ENCODE measurements around the gene NSMF. TPM values are rescaled to one million over a fixed set of nuclear protein-coding genes. Genes with fewer than 3 reads are reported as not detected.

The NSMF gene
- total and polyA plus RNA-seq, 2 experiments from 2014 or later = 20.3 to 103 TPM

GRCh38 chr9:137462986-137463930 is 4.1 kb upstream of the NSMF start:
- Histone ChIP-seq H3K36me3 (ENCODE audit: insufficient read depth) (no peaks in the 10 kb centered on the region), H3K27me3 (ENCODE audit: insufficient read depth) (no peaks in the 10 kb centered on the region), H3K27ac (ENCODE audit: low read depth) (no peak overlapping the region), H2AFZ (no peak overlapping the region), H3K9me2 (ENCODE audit: insufficient read depth) (no peaks in the 10 kb centered on the region), H3K4me1 (ENCODE audit: insufficient read depth) (no peaks in the 10 kb centered on the region), H3K4me2 (no peak overlapping the region), H3K79me2 (replicated peaks; ENCODE audit: insufficient read depth) (no peaks in the 10 kb centered on the region), H3F3A (replicated peaks; ENCODE audit: low read depth) (no peaks in the 10 kb centered on the region), H4K20me1 (replicated peaks; ENCODE audit: insufficient read depth) (no peaks in the 10 kb centered on the region), H3K4me3 (no peak overlapping the region)
- no peak for TF ChIP-seq POLR2AphosphoS5 (IDR thresholded peaks at IDR 0.05; ENCODE audit: low read depth)
- no peak for TF ChIP-seq STAT1 (IDR thresholded peaks at IDR 0.05; ENCODE audit: unreplicated experiment)
- no peak for TF ChIP-seq EZH2phosphoT487 (IDR thresholded peaks at IDR 0.05; ENCODE audit: unreplicated experiment)
- TF ChIP-seq ZNF331 (CRISPR knock-in tag; IDR thresholded peaks at IDR 0.05; ENCODE audit: low read depth) = no peak
- no peak for TF ChIP-seq CTCF (conservative IDR thresholded peaks at IDR 0.05; ENCODE audit: low read depth in 2 of 2)
- no peak for TF ChIP-seq CREB1 (CRISPR knock-in tag; IDR thresholded peaks at IDR 0.05; ENCODE audit: low read depth)
- no peak for TF ChIP-seq REST (IDR thresholded peaks at IDR 0.05; ENCODE audit: unreplicated experiment)
- TF ChIP-seq ETS1 (IDR thresholded peaks at IDR 0.05) = no peak
- TF ChIP-seq ZNF462 (CRISPR knock-in tag; IDR thresholded peaks at IDR 0.05) = no peak
- no peak for TF ChIP-seq NANOG (IDR thresholded peaks at IDR 0.05; ENCODE audit: borderline replicate concordance)
- TF ChIP-seq ZNF114 (CRISPR knock-in tag; IDR thresholded peaks at IDR 0.05) = no peak
- no peak for TF ChIP-seq EZH2 (IDR thresholded peaks at IDR 0.05; ENCODE audit: low read depth, unreplicated experiment)
- no peak for TF ChIP-seq JUNB (IDR thresholded peaks at IDR 0.05; ENCODE audit: unreplicated experiment)
- Mint-ChIP-seq H3K27ac (no peak overlapping the region), H3K36me3 (ENCODE audit: low read depth) (no peaks in the 10 kb centered on the region; the same call in 2 of the 3 replicates), H3K27me3 (ENCODE audit: insufficient read depth, low read depth, poor library complexity) (peaks cover 10% of the 10 kb centered on the region), H3K9me3 (no peaks in the 10 kb centered on the region; the same call in 2 of the 3 replicates), H3K4me1 (peaks cover 2% of the 10 kb centered on the region; the same call in 2 of the 3 replicates), H3K4me3 (no peak overlapping the region)
- DNase-seq (ENCODE audit: low spot score) = no peak
- ATAC-seq = no peak
